Esophagus muscularis mucosa (tissue), 4 donors: Measurements from ENCODE around the gene FBXO7. TPM values are rescaled to one million over a fixed set of nuclear protein-coding genes. Genes with fewer than 3 reads are reported as not detected.

ENCODE experiments used
- DNase-seq: peaks from one replicate; pipeline ENCODE4 v3.0.0-alpha.2; 2017; ENCODE audit errors: extremely low spot score
- H3K27ac ChIP-seq, 4 donors: fragments of 200-600 bp; sonication (generic); replicated peaks in 1 of 4; 1 replicate in 3 of 4; 2 replicates in 1 of 4; pipeline ENCODE4 v1.5.1; 2016 to 2019; ENCODE audit warnings: mild to moderate bottlenecking in 1 of 4
- H3K27me3 ChIP-seq, 4 donors: fragments of 200-600 bp; sonication (generic); one replicate each; pipeline versions ENCODE4 v1.5.1 to v1.6.0; 2016 to 2019
- H3K36me3 ChIP-seq, 4 donors: fragments of 200-600 bp; sonication (generic); one replicate each; pipeline ENCODE4 v1.5.1; 2016 to 2019
- H3K4me1 ChIP-seq, 4 donors: fragments of 200-600 bp; sonication (generic); one replicate each; pipeline ENCODE4 v1.5.1; 2016 to 2019
- H3K4me3 ChIP-seq, 4 donors: fragments of 200-600 bp; sonication (generic); 1 replicate in 2 of 4; 2 replicates in 2 of 4; pipeline ENCODE4 v1.5.1; 2016 to 2019; ENCODE audit warnings: mild to moderate bottlenecking in 4 of 4, moderate library complexity in 1 of 4
- H3K9me3 ChIP-seq, 4 donors: fragments of 200-600 bp; sonication (generic); 1 replicate in 3 of 4; 2 replicates in 1 of 4; pipeline ENCODE4 v1.5.1; 2016 to 2019
- CTCF ChIP-seq, 3 experiments: fragments of 200-600 bp in 2 of 3; fragments of 450-650 bp in 1 of 3; sonication (generic) in 2 of 3; IDR thresholded peaks; one replicate each; pipeline ENCODE4 v1.5.1; 2017 to 2019; ENCODE audit warnings: antibody characterized with exemption in 3 of 3, mild to moderate bottlenecking in 2 of 3, moderate library complexity in 1 of 3
- EP300 ChIP-seq: sonication (generic); formaldehyde crosslinking; IDR thresholded peaks from one replicate; pipeline ENCODE4 v1.6.1; 2017; ENCODE audit warnings: antibody characterized with exemption
- POLR2A ChIP-seq: fragments of 450-650 bp; IDR thresholded peaks from one replicate; pipeline ENCODE4 v1.6.1; 2017; ENCODE audit warnings: antibody characterized with exemption, moderate library complexity, mild to moderate bottlenecking, low read depth
- POLR2AphosphoS5 ChIP-seq, 2 donors: sonication (generic); formaldehyde crosslinking; IDR thresholded peaks; one replicate each; pipeline ENCODE4 v1.6.1; 2017; ENCODE audit warnings: antibody characterized with exemption in 2 of 2
- WGBS: methylation state at CpG from one replicate; pipeline ENCODE4 v1.1.5; 2018; 5-methylcytosine and 5-hydroxymethylcytosine counted together
- intact Hi-C: fragments of 100-400 bp; cut with DNase I; formaldehyde crosslinking; loops from one replicate; pipeline ENCODE4 v1.15.1; 2023
- total RNA-seq, 4 donors: library from RNA; depleted of rRNA; stranded (reverse); fragments of >200 nt; gene quantifications; one replicate each; pipeline versions ENCODE4 v1.1.0 to v1.2.1, GENCODE V29; 2016

Gene FBXO7
- total RNA-seq, 4 donors from 2014 or later = 73.6 to 91.4 (median 83.8) TPM

GRCh38 chr22:32482708-32483107, 8.1 kb downstream of the FBXO7 start:
- no peak for TF ChIP-seq EP300
- no peak for TF ChIP-seq CTCF (IDR thresholded peaks at IDR 0.05)
- no peak for TF ChIP-seq POLR2A
- no peak for TF ChIP-seq POLR2AphosphoS5 (IDR thresholded peaks at IDR 0.05)

GRCh38 chr22:32486656-32487390, 12.2 kb downstream of the FBXO7 start:
- Histone ChIP-seq H3K27ac (no peak overlapping the region), H3K4me1 (peaks cover 13 to 31% (median 23%) of the 10 kb centered on the region in 4 donors), H3K4me3 (no peak overlapping the region), H3K9me3 (no peaks in the 10 kb centered on the region), H3K27me3 (no peaks in the 10 kb centered on the region), H3K36me3 (peaks cover 26 to 79% (median 60%) of the 10 kb centered on the region in 4 donors)
- no peak for DNase-seq
- intact Hi-C loops = no loop called here
- no peak for TF ChIP-seq POLR2A
- TF ChIP-seq CTCF (IDR thresholded peaks at IDR 0.05) = no peak
- TF ChIP-seq POLR2AphosphoS5 (IDR thresholded peaks at IDR 0.05) = no peak
- no peak for TF ChIP-seq EP300
- WGBS = 58% methylated on average over 3 of the region's 3 CpGs

More at GRCh38 chr22:32482708-32483107, 8.1 kb downstream of the FBXO7 start:
- Histone ChIP-seq H3K27me3 (no peaks in the 10 kb centered on the region), H3K4me1 (peaks cover 17 to 66% (median 40%) of the 10 kb centered on the region in 4 donors), H3K36me3 (peaks cover 18 to 42% (median 32%) of the 10 kb centered on the region in 4 donors), H3K9me3 (no peaks in the 10 kb centered on the region), H3K4me3 (no peak overlapping the region), H3K27ac (no peak overlapping the region)
- no peak for DNase-seq
- 95% methylated on average over 1 of the region's 1 CpG for WGBS
- intact Hi-C loops = no loop called here

- no peak for DNase-seq
- H3K9me3 ChIP-seq = no peaks in the 10 kb centered on the region
- 89% methylated on average over 1 of the region's 1 CpG for WGBS
- H3K27me3 ChIP-seq = no peaks in the 10 kb centered on the region
- no peak overlapping the region for H3K4me3 ChIP-seq
- peaks cover 26 to 85% (median 64%) of the 10 kb centered on the region in 4 donors for H3K36me3 ChIP-seq
- H3K27ac ChIP-seq = no peak overlapping the region
- intact Hi-C loops = no loop called here
- TF ChIP-seq CTCF (IDR thresholded peaks at IDR 0.05) (no peak), POLR2A (no peak)
- peaks cover 11 to 26% (median 18%) of the 10 kb centered on the region in 4 donors for H3K4me1 ChIP-seq
These were observed 12.8 kb downstream of the FBXO7 start for GRCh38 chr22:32487461-32487860.

- WGBS = 93% methylated on average over 2 of the region's 2 CpGs
- TF ChIP-seq EP300 = no peak
- no peak for TF ChIP-seq POLR2AphosphoS5 (IDR thresholded peaks at IDR 0.05)
- no peak for TF ChIP-seq CTCF (IDR thresholded peaks at IDR 0.05)
- TF ChIP-seq POLR2A = no peak
These were observed 14.8 kb downstream of the FBXO7 start for GRCh38 chr22:32489377-32489776.

GRCh38 chr22:32490279-32490678, 15.7 kb downstream of the FBXO7 start:
- no peak overlapping the region for H3K27ac ChIP-seq
- 93% methylated on average over 6 of the region's 6 CpGs for whole genome bisulfite sequencing
- TF ChIP-seq CTCF (IDR thresholded peaks at IDR 0.05) = no peak
- no peak for TF ChIP-seq EP300
- no peak for TF ChIP-seq POLR2A
- no peak for TF ChIP-seq POLR2AphosphoS5 (IDR thresholded peaks at IDR 0.05)
- intact Hi-C loops = no loop called here
- H3K36me3 ChIP-seq = peaks cover 42 to 99% (median 75%) of the 10 kb centered on the region in 4 donors
- H3K4me1 ChIP-seq = peaks cover 0 to 16% (median 3%) of the 10 kb centered on the region in 4 donors
- H3K27me3 ChIP-seq = no peaks in the 10 kb centered on the region
- no peak overlapping the region for H3K4me3 ChIP-seq
- no peaks in the 10 kb centered on the region for H3K9me3 ChIP-seq
- DNase-seq = no peak

More at GRCh38 chr22:32489377-32489776, 14.8 kb downstream of the FBXO7 start:
- Histone ChIP-seq H3K27ac (no peak overlapping the region), H3K4me3 (no peak overlapping the region), H3K4me1 (peaks cover 0 to 16% (median 3%) of the 10 kb centered on the region in 4 donors), H3K36me3 (peaks cover 38 to 99% (median 75%) of the 10 kb centered on the region in 4 donors), H3K27me3 (no peaks in the 10 kb centered on the region), H3K9me3 (no peaks in the 10 kb centered on the region)
- no peak for DNase-seq
- intact Hi-C loops = no loop called here
